SH-SY5Y (cell line): Measurements from ENCODE around the gene MRPS18B.

Experiments used
- GATA2 ChIP-seq: IDR thresholded peaks from 2 replicates; pipeline ENCODE4 v1.6.1; 2011; ENCODE audit warnings: mild to moderate bottlenecking, low read depth, low read length
- GATA3 ChIP-seq: IDR thresholded peaks from 2 replicates; pipeline ENCODE4 v1.6.1; 2011; ENCODE audit warnings: low read depth, mild to moderate bottlenecking, low read length, moderate library complexity

GRCh38 chr6:30571762-30572082 is 45.9 kb upstream of the MRPS18B start:
- no peak for TF ChIP-seq GATA2
- no peak for TF ChIP-seq GATA3
